ENCODE results near the gene KRT9.
"Not testable (repeated sequence)": the region's sequence is repeated elsewhere in the genome, so short reads cannot be mapped to it uniquely, and the experiment has no call there.

Gene KRT9

GRCh38 chr17:41571561-41572434 lies at the start of gene KRT9:
Gene KRT9, minus strand, starts transcription at chr17:41572059. Its CDS starts 67 bp downstream, at chr17:41571992.
- peak; percentile 47 for DNase-seq

GRCh38 chr17:41621435-41621817 lies 49.6 kb upstream of the KRT9 start:
- not testable (repeated sequence) for DNase-seq

GRCh38 chr17:41620583-41621434 lies 49.0 kb upstream of the KRT9 start:
- no peak for DNase-seq

GRCh38 chr17:41619927-41620582 lies 48.2 kb upstream of the KRT9 start:
- DNase-seq = not testable (repeated sequence)

DNA sequence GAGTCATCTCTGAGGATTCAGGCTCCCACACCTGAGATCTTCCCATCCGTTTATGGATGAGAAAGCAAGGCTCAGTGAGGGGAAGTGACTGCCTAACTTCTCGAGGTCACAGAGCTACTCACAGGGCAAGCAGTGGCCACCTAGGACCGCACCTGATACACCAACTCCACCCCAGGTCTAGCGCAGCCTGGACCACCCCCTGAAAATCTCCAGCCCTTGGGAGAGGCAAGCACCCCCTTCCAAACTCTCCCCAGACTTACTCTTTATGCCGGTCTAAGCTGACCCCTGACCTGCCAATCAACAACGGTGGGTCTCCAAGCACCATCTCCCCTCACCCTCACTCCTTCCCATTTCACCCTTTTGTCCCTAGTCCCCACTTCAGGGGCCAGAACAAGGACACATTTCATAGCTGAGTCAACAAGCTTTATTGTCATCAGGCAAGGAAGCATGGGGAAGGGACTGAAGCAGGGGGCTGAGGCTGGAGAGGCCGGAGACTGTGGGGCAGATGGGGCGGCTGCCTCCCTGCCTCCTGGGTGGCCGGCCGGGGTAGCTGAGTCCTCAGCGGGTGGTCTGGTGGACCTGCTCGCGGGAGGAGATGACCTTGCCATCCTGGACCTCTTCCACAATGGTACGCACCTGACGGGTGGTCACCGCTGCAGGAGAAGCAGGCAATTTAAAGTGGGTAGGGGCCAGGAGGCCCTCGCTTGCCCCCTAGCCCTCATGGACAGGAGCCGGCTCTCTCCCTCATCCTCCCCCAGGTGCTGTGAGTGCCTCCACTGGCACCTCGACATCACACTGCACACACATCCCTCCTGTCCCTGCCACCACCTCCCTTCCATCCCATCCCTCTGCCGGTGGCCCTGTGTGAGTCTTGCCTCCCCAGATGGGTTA lies 47.4 kb upstream of the KRT9 start:
- DNase-seq = no peak

- no peak for DNase-seq
Observed at GRCh38 chr17:41618341-41619035, 46.6 kb upstream of the KRT9 start.

- DNase-seq = no peak
Observed at GRCh38 chr17:41617698-41618097, 45.8 kb upstream of the KRT9 start.

GRCh38 chr17:41617136-41617535 lies 45.3 kb upstream of the KRT9 start:
- no peak for DNase-seq

GRCh38 chr17:41616486-41616885 lies 44.6 kb upstream of the KRT9 start:
- DNase-seq = not testable (repeated sequence)

DNA sequence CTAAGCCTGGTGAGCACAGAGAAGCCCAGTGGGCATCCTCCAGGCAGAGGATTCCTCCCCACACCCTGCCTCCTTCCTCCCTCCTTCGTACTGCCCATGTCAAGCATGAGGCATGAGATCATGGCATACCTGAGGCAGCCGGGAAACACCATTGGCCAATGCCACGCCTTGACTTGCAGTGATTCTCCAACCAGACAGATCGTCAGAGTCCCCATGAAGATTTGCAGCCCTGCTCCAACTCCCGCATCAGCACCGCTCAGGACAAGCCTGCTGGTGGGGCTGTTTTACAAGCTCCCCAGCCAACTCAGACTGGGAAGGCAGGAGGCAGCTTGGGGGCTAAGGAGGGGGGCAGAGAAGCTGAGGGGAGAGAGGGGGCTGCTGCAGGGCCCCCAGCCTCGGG lies 43.6 kb upstream of the KRT9 start:
- DNase-seq = no peak

GRCh38 chr17:41614767-41615166 lies 42.9 kb upstream of the KRT9 start:
- not testable (repeated sequence) for DNase-seq

DNA sequence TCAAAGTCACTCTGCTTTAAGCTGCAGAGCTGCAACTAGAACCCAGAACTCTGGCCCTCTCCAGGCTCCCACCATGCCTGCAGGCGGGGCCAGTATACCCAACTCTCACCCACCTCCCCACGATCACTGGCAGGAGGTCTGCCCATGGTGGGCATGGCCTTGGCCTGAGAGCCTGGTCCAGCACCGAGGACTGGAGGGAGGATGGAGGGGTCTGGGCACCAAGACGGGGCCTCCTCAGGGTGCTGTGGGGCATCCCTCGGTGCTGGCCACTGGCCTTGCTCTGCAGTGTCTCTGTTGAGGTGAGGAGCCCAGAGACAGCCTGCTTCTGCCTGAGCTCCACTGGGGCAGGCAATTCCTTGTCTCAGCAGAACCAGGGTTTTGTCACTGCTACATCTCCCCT lies 42.2 kb upstream of the KRT9 start:
- no peak for DNase-seq

DNA sequence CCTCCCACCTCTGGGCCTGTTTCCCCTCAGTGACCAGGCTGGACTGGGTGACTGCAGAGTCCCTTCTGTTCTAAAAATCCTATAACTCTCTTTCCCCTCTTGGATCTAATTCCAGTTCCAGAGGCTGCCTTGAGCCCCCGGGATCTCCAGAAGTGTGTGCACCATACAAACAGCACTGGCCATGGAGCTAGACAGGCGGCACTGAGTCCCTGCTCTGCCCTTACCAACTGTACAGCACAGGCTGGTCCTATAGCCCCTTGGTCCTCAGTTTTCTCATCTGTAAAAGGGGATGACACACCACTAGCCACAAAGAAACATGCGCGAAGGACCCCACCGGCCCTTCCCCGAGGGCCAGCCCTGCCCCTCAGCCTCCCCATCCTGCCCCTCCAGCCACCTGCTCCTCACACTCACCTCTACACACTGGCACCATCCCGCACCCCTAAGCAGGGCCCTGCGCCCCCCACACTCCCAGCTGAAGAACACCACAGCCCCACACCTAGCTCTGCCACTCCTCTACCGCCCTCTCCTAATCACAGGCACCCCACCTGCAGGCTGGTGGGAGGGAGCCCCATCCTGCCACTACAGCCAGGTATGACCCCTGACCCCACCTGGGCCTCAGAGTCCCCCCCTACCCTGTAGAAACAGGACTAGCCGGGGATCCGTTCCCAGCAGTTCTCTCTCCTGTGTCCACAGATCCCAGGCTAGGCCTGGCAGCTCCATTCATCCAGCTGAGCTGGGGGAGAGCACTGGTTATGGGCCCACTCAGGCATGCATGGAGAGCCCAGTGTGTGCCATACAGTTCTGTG lies 41.6 kb upstream of the KRT9 start:
- no peak for DNase-seq

DNA sequence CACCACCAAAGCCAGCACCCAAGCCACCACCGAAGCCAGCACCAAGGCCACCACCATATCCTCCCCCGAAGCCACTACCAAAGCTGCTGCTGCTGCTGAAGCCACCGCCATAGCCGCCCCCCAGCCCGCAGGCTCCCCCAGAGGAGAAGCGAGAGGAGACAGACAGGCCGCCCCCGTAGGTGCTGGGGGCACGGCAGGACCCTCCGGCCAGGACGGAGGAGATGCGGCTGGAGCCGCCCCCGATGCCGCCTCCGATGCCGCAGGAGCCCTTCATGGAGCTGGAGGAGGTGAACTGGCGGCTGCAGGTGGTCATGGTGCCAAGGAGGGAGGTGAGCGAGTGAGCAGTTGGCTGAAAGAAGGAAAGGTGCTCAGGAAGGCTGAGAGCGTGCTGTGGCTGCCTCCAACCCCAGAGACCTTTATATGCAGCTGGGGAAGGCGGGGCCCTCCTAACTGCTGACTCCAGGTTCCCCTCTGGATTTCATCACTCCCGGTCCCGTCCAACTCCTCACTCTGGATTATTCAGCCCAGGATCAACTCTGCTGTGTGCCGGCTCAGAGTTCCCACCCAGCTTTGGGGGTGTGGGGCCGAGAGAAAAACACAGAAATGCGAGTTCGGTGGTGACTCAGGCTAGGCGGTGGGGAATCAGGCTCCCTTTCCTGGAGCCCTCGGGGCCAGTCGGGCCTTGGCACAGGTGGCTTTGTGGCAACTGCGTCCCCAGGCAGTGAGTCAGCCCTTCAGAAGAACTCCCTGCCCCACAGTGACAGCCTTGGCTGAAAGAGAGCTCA lies 40.7 kb upstream of the KRT9 start, which contains the start of gene KRT16:
Gene KRT16 (minus strand): TSS at position 392 of the 785 bp plus-strand sequence. CDS start 79 bp downstream, at position 313.
- DNase-seq = not testable (repeated sequence)

- DNase-seq = no peak
Observed at GRCh38 chr17:41610965-41611640, 39.2 kb upstream of the KRT9 start.

DNA sequence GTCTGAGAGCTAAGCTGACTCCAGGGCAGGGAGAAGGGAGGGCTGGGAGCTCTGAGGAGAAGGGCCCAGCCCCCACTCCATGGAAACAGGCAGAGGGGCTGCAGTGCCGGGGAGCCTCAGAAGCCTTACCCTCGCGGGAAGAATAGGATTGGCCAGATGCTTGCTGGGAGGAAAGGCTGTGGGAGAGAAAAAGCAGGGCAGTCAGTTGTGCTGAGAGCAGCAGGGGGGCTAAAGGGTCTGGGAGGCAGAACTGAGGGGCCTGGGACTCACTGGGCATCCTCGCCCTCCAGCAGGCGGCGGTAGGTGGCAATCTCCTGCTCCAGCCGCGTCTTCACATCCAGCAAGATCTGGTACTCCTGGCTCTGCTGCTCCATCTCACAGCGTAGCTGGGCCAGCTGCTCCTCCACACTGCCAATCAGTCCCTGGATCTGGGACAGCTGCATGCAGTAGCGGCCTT lies 38.2 kb upstream of the KRT9 start:
- not testable (repeated sequence) for DNase-seq

DNA sequence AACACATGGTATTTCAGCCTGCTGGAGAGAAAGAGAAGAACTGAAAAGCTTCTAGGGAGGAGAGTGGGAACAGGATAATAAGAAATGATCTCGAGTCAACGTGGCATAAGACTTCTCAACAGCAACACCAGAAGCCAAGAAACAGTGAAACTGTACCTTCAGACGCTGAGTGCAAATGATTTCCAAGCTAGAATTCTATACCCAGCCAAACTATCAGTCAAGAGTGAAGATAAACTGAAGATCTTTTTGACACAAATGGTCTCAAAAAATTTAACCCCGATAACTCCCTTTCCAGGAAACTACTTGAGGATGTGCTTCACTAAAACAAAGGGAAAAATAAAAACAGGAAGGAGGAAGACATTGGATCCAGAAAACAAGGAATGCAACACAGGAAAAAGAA lies 35.1 kb upstream of the KRT9 start:
- not testable (repeated sequence) for DNase-seq

DNA sequence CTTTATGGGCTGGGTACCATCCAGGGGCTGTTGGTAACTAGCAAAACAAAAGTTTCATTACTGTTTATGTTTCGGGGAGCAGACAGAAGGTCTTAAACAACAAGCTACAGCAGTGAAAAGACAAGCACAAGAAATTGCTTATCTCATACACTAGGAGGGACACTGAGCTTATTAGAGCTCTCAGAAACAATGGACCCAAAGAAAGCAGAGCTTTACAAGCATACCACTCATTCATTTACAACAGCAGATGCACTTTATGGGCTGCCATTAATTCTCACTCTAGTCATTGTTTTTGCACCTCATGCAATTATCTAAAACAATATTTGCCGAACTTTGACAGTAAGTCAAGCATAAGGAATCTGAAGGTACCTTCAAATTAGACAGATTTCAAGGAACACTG lies 30.7 kb upstream of the KRT9 start:
- no peak for DNase-seq

DNA sequence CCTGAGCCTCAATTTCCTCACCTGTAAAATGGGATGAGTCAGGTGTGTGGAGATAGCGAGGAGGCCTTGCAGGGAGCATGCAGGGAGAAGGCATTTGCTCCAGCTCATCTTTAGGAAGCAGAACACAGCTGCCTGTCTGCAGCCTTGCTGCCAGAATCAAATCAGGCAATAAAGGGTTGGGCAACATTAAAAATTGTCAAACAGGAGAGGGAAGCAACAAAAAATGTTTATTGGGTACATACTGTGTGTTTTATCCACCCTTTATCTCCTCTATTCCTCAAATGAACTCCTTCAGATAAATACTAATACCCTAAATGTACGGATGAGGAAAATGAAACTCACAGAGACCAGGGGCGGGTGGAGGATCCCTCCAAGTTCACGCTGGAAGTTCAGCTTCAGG lies 28.5 kb upstream of the KRT9 start:
- DNase-seq = no peak

Measured in NCI-H1436 treated with DMSO at 0.1 percent for 48 hours (cell line).